ENCODE results near the gene OR52W1.

DNA sequence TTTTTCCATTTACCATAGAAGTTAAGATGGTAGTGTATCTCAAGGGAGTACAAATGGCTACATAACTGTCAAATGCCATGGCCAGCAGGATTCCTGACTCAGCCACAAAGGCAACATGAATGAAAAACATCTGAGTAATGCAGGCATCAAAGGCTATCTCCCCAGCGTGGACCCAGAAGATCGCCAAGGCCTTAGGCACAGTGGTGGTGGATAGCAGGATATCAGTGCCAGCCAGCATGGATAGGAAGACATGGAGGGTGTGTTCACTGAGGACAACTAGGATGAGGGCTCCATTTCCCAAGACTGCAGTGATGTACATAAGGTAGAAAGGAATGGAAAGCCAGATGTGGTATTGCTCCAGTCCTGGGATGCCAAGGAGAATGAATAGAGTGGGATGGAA, 46.9 kb upstream of the OR52W1 start:
- TF ChIP-seq, protein P1, sequence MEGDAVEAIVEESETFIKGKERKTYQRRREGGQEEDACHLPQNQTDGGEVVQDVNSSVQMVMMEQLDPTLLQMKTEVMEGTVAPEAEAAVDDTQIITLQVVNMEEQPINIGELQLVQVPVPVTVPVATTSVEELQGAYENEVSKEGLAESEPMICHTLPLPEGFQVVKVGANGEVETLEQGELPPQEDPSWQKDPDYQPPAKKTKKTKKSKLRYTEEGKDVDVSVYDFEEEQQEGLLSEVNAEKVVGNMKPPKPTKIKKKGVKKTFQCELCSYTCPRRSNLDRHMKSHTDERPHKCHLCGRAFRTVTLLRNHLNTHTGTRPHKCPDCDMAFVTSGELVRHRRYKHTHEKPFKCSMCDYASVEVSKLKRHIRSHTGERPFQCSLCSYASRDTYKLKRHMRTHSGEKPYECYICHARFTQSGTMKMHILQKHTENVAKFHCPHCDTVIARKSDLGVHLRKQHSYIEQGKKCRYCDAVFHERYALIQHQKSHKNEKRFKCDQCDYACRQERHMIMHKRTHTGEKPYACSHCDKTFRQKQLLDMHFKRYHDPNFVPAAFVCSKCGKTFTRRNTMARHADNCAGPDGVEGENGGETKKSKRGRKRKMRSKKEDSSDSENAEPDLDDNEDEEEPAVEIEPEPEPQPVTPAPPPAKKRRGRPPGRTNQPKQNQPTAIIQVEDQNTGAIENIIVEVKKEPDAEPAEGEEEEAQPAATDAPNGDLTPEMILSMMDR (IDR thresholded peaks at IDR 0.05; ENCODE audit: low read length), result no peak
- no peak for TF ChIP-seq EZH2 (IDR thresholded peaks at IDR 0.05; ENCODE audit: borderline replicate concordance, low read length)
